HG03432 (cell line): Measurements from ENCODE around the gene C2CD2L.
"Not testable (repeated sequence)": the region's sequence is repeated elsewhere in the genome, so short reads cannot be mapped to it uniquely, and the experiment has no call there.

Experiments
- ATAC-seq: cut with Tn5 transposase; IDR thresholded peaks from one replicate; pipeline ENCODE4 v1.9.1; 2021; ENCODE audit warnings: mild to moderate bottlenecking, moderate library complexity; ENCODE audit not compliant: unreplicated experiment

The C2CD2L gene

DNA sequence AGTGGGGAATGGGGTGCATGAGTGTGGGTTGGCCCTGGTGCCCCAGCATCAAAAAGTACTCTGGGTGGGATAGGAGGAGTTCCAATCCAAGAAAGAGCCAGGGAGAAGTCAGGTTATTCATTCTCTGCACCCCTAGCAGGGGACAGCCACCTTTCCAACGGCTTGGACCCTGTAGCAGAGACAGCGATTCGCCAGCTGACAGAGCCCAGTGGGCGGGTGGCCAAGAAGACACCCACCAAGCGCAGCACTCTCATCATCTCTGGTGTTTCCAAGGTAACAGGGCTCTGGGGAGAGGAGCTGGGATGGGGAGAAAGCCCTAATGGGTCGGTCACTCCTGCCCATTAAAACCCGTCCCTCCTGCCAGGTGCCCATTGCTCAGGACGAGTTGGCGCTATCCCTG is 6.6 kb downstream of the C2CD2L start:
- ATAC-seq: no peak

DNA sequence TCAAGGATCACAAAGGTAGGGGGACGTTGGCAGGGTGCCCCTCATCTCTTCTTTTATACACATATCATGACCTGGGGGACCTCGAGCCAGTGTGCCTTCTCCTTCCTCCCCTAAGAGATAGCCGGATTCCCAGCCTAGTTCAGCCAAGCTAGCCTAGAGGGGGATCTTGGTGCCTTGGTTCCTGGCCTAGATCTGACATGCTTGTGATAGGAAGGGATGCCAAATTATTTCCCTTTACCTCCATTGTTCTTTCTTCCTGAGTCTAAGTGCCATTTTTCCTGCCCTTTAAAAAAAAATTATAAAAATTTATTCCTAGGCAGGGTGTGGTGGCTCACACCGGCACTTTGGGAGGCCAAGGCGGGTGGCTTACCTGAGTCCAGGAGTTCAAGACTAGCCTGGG is 7.2 kb downstream of the C2CD2L start:
- no peak for ATAC-seq

DNA sequence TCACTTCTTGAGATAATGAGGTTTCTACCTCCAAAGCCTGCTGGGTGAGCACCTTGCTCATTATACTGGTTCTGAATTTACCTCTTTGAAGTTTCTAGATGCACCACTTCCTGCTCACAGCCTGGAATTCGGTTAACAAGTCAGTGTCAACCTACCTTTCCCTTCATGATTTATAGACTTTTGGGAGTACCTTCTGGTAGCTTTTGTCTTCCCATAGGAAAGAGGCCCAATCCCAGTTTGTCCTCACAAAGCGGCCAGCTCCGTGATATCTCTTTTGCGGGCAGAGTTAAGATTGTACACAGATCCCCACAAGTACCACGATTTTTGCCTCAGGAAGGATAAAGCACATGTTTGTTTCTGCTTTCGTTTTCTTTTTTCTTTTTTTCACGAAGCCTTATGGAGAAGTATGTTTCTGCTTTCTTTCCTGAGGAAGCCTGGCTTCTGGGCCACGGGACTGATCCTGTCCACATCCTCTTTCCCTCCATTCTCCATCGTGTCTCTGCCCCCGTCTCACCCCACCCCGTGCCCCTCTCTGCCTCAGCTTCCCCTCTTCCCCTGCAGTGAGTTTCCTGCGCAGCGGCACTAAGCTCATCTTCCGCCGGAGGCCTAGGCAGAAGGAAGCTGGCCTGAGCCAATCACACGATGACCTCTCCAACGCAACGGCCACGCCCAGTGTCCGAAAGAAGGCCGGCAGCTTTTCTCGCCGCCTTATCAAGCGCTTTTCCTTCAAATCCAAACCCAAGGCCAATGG is 8.5 kb downstream of the C2CD2L start:
- ATAC-seq: no peak

GRCh38 chr11:119116235-119116594 is 9.1 kb downstream of the C2CD2L start:
- no peak for ATAC-seq

- no peak for ATAC-seq
Measured at GRCh38 chr11:119116601-119117000, 9.5 kb downstream of the C2CD2L start.

GRCh38 chr11:119117004-119117706 is 10.0 kb downstream of the C2CD2L start:
- no peak for ATAC-seq

DNA sequence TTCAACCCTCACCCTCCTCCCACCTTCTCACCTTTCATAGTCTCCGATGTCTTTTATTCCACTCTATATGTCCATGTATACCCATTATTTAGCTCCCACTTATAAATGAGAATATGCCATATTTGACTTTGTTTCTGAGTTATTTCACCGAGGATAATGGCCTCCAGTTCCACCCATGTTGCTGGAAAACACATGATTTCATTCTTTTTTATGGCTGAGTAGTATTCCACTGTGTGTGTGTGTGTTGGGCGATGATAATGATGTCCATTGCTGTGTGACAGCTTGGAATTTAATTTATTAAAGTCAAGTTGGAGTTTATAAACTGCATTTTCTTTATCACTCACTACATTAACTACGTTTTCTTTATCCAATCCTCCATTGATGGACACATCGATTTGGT is 11.1 kb downstream of the C2CD2L start:
- no peak for ATAC-seq

- no peak for ATAC-seq
Measured at GRCh38 chr11:119118946-119119345, 11.8 kb downstream of the C2CD2L start.

GRCh38 chr11:119120639-119121007 is 13.5 kb downstream of the C2CD2L start:
- no peak for ATAC-seq

DNA sequence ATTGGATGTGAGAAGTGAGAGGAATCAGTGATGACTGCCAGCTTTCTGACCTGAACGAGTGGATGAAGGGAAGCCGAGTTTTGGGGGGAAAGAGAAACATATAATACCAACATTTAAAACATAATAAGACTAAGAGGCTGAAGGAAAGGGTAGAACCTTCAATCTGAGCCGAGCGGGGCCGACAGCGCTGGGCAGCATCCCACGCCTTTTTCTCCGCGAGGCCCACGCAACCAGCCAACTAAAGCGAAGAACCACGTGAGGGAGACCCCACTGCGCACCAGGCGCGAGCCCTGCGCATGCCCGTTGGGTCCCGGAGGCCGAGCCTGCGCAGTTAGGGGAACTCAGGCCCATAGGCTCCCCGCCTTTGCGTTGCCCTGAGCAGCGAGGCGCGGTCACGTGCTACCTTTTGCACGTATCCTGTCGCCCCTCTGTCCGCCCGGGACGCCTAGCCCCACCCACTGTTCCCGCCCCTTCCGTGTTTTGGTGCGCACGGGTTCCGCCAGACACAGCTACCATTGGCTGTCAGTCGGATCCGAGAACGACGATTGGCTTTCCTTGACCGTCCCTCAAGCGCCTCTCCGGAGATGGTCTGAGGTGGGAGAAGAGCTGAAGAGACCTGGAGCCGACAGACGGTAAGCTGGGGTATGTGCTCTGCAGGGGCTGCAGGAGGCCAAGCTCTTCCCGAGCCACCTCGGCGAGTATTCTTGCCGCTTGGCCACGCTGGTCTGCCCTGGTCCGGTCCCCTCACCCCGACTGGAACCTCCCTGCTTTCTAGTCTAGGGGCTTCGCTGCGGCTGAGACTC is 14.1 kb downstream of the C2CD2L start, which contains the start of gene HINFP:
TSS of gene HINFP (plus strand) at position 573 of the 803 bp plus-strand sequence. CDS start 5,365 bp downstream, outside the sequence.
- peak; percentile 96 for ATAC-seq

DNA sequence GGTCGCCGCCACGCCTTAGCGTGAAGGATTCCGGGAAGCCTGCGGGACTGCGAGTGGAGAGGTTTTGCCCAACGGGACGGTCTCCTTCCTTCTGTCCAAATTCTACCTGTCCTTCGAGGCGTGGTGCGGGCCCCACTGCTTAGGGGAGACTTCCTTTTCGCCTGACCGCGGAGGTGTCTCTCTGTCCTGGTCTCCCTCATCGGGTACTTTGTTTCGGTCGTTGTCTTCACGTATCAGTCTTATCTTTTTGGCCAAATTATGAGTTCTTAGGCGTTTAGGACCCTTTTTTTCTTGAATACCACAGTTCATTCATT is 14.6 kb downstream of the C2CD2L start:
- no peak for ATAC-seq

GRCh38 chr11:119125821-119126220 is 18.7 kb downstream of the C2CD2L start:
- no peak for ATAC-seq

- ATAC-seq: no peak
Measured at GRCh38 chr11:119126675-119127268, 19.6 kb downstream of the C2CD2L start.

DNA sequence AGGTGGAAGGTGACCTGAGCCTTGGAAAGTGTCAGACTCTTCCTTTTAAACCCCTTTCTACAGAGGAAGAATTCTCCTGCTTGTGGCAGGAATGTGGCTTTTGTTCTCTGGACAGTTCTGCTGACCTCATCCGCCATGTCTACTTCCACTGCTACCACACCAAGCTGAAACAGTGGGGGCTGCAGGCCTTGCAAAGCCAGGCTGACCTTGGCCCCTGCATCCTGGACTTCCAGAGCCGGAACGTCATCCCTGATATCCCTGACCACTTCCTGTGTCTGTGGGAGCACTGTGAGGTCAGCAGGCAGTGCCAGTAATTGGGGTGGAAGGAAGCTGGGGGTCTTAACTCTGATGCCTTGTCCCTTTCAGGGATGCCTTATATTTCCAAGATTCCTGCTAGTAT is 23.5 kb downstream of the C2CD2L start:
- no peak for ATAC-seq

DNA sequence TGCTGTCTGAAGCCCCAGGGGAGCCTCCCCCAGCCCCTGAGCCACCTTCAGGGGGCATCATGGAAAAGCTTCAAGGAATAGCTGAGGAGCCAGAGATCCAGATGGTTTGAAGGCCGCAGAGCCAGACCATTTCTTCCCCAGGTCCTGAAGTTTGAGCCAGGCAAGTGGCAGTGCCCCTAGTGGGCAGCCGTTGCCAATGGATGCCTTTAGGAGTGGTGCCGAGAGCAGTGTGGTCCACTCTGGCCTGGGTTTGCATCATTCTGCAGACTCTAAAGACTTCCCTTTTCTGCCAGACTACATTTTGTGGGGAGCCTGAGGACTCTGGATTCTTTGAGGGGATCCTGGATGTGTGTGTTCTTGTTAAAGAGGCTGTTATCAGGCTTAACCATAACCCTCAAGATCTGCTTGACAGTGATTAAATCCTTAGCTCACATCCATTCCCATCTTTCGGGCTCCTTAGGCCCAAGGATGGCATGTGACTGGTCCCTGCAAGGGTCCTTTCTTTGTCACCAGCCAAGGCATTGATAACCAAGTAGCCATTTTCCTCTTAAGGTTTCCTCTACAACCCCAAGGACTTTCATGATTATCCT is 27.3 kb downstream of the C2CD2L start:
- ATAC-seq: no peak

DNA sequence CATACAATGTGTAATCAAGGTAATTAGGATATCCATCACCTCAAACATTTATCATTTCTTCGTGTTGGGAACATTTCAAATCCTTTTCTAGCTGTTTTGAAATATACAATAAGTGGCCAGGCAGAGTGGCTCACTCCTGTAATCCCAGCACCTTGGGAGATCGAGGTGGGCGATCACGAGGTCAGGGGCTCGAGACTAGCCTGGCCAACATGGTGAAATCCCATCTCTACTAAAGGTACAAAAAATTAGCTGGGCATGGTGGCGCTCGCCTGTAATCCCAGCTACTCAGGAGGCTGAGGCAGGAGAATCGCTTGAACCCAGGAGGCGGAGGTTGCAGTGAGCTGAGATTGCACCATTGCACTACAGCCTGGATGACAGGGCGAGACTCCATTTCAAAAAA is 32.1 kb downstream of the C2CD2L start:
- ATAC-seq: not testable (repeated sequence)

- peak; percentile 60 for ATAC-seq
Measured at GRCh38 chr11:119144825-119145486, 37.8 kb downstream of the C2CD2L start.

GRCh38 chr11:119145551-119145950 is 38.4 kb downstream of the C2CD2L start:
- ATAC-seq: no peak

GRCh38 chr11:119147604-119148333 is 40.6 kb downstream of the C2CD2L start:
- ATAC-seq: no peak

- ATAC-seq: no peak
Measured at GRCh38 chr11:119148720-119149017, 41.5 kb downstream of the C2CD2L start.
